Activated T-cell treated with anti-CD3 and anti-CD28 coated beads, Interleukin-2, amount 50 U/mL, for 48 hours (primary cell): ENCODE measurements around the gene TMEM121.
"Not testable (repeated sequence)": the region's sequence is repeated elsewhere in the genome, so short reads cannot be mapped to it uniquely, and the experiment has no call there.

Experiments
- DNase-seq, 2 experiments: peaks; one replicate each; pipeline ENCODE4 v3.0.0-alpha.2; 2020

Gene TMEM121

GRCh38 chr14:105571181-105571951, 45.0 kb downstream of the TMEM121 start:
- DNase-seq: peak in 1 of 2 experiments; percentile 3

DNA sequence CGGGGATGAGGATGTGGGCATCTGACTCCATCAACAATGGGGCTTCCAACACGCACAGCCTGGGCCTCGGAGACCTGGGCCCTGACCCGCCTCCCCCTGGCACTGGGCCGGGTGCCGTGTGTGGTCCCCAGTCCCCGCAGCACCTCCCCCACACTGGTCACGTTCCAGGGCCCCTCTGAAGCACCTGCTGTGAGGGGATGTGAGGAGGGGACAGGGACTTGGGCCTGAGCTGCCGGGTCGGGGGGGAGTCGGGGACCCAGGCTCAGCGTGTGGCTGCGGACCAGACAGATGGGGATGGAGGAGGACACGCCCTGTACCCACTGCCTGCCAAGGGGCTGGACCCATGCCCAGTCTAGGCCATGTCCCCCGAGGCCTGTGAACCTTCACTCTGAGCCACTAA, 45.7 kb downstream of the TMEM121 start:
- DNase-seq: peak in 1 of 2 experiments; percentile 4

- not testable (repeated sequence) for DNase-seq
These were observed 47.5 kb downstream of the TMEM121 start for GRCh38 chr14:105573841-105574240.

DNA sequence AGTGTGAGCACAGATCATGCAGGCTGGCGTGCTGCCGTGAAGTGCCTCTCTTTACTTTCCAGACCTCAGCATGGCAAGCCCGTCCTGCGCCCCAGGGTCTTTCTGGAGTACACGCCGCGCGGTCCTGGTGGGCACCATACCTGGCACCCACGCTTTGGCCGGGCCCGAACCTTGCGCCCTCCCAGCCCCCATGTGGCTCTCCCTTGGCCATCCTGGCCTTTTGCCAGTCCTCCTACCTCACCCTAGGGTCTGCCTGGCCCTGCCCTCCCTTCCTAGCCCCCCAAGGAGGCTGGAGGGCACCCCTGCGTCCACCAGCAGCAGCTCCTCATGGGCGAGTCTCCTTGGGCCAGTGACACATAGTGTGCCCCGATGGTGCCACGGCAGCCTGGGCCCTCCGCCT, 48.0 kb downstream of the TMEM121 start:
- DNase-seq: not testable (repeated sequence)

DNA sequence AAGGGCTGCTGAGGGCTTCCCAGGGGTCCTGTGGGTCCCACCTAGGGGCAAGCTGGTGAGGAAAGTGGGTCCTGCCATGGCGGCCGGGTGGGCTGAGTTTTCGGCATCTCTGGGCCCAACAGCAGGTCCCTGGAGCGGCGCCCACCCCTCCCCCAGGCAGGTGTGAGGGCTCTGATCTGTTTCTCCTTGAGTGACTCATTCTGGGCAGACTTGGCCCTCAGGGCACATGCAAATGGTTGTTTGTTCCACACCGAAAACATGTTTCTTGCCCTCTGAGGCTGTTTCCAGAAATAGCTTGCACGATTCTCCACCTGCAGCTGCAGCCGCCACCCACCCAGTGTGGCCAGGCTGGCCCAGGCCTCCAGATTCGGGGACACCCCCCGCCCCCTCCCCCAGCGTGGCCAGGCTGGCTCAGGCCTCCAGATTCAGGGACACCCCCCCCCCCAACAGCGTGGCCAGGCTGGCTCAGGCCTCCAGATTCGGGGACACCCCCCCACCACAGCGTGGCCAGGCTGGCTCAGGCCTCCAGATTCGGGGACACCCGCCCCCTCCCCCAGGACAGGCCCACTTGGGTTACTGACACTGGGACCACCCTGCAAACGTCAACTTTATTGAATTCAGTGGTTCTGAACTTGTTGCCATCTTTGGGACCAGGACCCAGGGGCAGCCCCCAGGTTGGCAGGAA, 48.8 kb downstream of the TMEM121 start:
- not testable (repeated sequence) for DNase-seq

- no peak for DNase-seq
These were observed 50.2 kb downstream of the TMEM121 start for GRCh38 chr14:105576525-105577088.

- DNase-seq: no peak
These were observed 51.0 kb downstream of the TMEM121 start for GRCh38 chr14:105577314-105577861.

DNA sequence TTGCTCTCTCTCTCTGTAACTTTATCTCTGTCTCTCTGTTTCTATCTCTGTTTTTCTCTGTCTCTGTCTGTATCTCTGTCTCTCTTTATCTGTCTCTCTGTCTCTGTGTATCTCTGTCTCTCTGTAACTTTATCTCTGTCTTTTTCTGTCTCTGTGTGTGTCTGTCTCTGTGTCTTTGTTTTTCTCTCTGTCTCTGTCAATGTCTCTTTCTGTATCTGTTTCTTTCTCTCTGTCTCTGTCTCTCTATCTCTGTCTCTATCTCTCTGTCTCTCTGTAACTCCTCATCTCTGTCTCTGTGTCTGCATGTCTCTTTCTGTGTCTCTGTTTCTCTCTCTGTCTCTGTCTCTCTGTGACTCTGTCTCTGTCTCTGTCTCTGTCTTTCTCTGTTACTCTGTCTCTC, 51.7 kb downstream of the TMEM121 start:
- no peak for DNase-seq

GRCh38 chr14:105579221-105579620, 52.8 kb downstream of the TMEM121 start:
- DNase-seq: not testable (repeated sequence)
